KOPT-K1 (cell line): ENCODE results near the gene PRICKLE3.
"Not testable (repeated sequence)": the region's sequence is repeated elsewhere in the genome, so short reads cannot be mapped to it uniquely, and the experiment has no call there.

Experiments used
- H3K27ac ChIP-seq: fragments of 200-600 bp; sonication (generic); 2 replicates; pipeline ENCODE4 v1.5.1; 2016; ENCODE audit warnings: antibody characterized with exemption, mild to moderate bottlenecking, low read depth, low read length; ENCODE audit not compliant: poor library complexity, severe bottlenecking
- H3K36me3 ChIP-seq: fragments of 200-600 bp; sonication (generic); 2 replicates; pipeline ENCODE4 v1.5.1; 2017; ENCODE audit warnings: antibody characterized with exemption, mild to moderate bottlenecking, low read length, moderate library complexity; ENCODE audit not compliant: insufficient read depth
- H3K9me3 ChIP-seq: fragments of 200-600 bp; sonication (generic); 2 replicates; pipeline ENCODE4 v1.5.1; 2017; ENCODE audit warnings: antibody characterized with exemption, low read length, mild to moderate bottlenecking; ENCODE audit not compliant: insufficient read depth, poor library complexity, severe bottlenecking

Gene PRICKLE3

DNA sequence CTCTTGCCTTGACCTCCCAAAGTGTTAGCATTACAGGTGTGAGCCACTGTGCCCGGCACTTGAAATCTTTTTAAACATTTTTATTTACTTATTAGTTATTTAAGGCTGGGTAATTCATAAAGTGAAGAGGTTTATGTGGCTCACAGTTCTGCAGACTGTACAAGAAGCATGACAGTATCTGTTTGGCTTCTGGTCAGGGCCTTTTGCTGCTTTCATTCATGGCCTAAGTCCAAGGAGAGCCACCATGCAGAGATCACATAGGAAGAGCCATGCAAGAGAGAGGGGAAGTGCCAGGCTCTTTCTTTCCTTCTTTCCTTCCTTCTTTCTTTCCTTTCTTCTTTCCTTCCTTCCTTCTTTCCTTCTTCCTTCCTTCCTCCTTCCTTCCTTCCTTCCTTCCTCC, 52.4 kb downstream of the PRICKLE3 start:
- H3K27ac ChIP-seq, result no peak overlapping the region
- peaks cover 1% of the 10 kb centered on the region for H3K9me3 ChIP-seq
- no peaks in the 10 kb centered on the region for H3K36me3 ChIP-seq

DNA sequence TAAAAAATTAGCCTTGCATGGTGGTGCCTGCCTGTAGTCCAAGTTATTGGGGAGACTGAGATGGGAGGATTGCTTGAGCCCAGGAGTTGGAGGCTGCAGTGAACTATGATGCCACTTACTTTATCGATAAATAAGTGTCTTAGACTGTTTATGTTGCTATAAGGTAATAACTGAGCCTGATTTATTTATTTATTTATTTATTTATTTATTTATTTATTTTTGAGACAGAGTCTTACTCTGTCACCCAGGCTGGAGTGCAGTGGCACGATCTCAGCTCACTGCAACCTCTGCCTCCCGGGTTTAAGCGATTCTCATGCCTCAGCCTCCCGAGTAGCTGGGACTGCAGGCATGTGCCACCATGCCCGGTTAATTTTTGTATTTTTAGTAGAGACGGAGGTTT, 53.9 kb downstream of the PRICKLE3 start:
- not testable (repeated sequence) for H3K36me3 ChIP-seq, H3K27ac ChIP-seq, H3K9me3 ChIP-seq

DNA sequence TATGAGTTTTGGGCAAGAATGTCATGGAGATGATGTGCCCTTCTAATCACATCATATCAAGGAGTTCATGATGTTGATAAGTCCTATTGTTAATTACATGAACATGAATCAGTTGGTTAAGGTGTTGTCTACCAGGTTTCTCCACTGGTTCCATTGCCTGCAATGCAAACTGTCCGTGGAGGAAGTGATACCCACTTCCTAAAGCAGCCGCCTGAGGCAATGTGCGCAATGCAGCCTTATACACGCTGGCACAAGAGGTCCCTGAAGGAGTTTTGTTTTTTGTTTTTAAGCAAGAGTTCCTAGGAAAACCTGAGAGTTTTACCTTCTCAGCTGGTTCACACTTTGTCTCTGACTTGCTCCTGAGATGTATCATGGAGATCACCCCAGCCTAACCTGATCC, 56.7 kb downstream of the PRICKLE3 start:
- Histone ChIP-seq H3K9me3 (no peaks in the 10 kb centered on the region), H3K27ac (no peak overlapping the region), H3K36me3 (no peaks in the 10 kb centered on the region)

DNA sequence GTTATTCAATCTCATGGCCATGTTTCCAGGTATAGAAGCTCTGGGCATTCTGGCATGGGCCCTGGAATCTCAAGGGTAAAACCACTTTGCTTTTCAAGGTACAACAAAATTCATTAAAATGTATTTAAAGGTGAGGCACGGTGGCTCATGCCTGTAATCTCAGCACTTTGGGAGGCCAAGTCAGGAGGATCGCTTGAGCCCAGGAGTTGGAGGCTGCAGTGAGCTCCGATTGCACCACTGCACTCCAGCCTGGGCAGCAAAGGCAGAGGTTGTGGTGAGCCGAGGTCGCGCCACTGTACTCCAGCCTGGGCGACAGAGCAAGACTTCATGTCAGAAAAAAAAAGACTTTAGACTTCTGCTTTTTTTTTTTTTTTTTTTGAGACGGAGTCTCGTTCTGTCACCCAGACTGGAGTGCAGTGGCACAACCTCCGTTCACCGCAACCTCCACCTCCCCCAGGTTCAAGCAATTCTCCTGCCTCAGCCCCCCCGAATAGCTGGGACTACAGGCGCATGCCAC, 58.4 kb downstream of the PRICKLE3 start:
- not testable (repeated sequence) for H3K36me3 ChIP-seq, H3K9me3 ChIP-seq, H3K27ac ChIP-seq
